GM12878 (cell line): Measurements from ENCODE around the gene RHEX. TPM values are rescaled to one million over a fixed set of nuclear protein-coding genes. Genes with fewer than 3 reads are reported as not detected.

Experiments used
- ATAC-seq: fragments of 200-7000 bp; cut with Tn5 transposase; 3 replicates; pipeline ENCODE4 v1.9.1; 2020; ENCODE audit warnings: mild to moderate bottlenecking, moderate library complexity
- BruUV-seq: library from RNA; stranded (reverse); fragments of 400-500 nt; replicated peaks from 2 replicates; lab custom pipeline; 2021; lab: Mats Ljungman, UMichigan
- CTCF ChIA-PET: fragments of 300-600 bp; sonication (Branson Sonifier 250); formaldehyde crosslinking; extraction: SDS; loops from one replicate; lab custom pipeline; 2021; ENCODE audit warnings: inconsistent platforms; lab: Yijun Ruan, JAX
- POLR2A ChIA-PET: fragments of 350-600 bp; formaldehyde crosslinking; extraction: SDS; loops from one replicate; lab custom pipeline; 2021; ENCODE audit warnings: inconsistent platforms; lab: Charles Lee
- RAD21 ChIA-PET: fragments of 300-600 bp; sonication (Branson Sonifier 250); formaldehyde crosslinking; loops from one replicate; lab custom pipeline; 2023; ENCODE audit warnings: antibody characterized with exemption; ENCODE audit not compliant: unreplicated experiment; lab: Charles Lee
- SMC1A ChIA-PET: fragments of 300-600 bp; sonication (Branson Sonifier 250); formaldehyde crosslinking; loops from one replicate; lab custom pipeline; 2023; ENCODE audit not compliant: unreplicated experiment, uncharacterized antibody; lab: Charles Lee
- DNase-seq: peaks from one replicate; pipeline ENCODE4 v3.0.0-alpha.2; 2011; ENCODE audit warnings: low read depth, low spot score
- FAIRE-seq: peaks from 3 replicates; lab custom pipeline; 2011; peaks lifted over from hg19 to GRCh38; lab: Jason Lieb, UNC
- H2AFZ ChIP-seq: 2 replicates; pipeline ENCODE4 v1.6.0; 2011; ENCODE audit warnings: low read depth, low read length, control low read depth; ENCODE audit not compliant: control insufficient read depth
- H3K27ac ChIP-seq: 2 replicates; pipeline ENCODE4 v1.5.1; 2011; ENCODE audit warnings: control low read depth; ENCODE audit not compliant: control insufficient read depth, insufficient read depth
- H3K27me3 ChIP-seq, 2 experiments: replicated peaks in 1 of 2; 2 replicates each; pipeline versions ENCODE4 v1.6.0 to v1.6.1; 2011; ENCODE audit warnings: low read length in 1 of 2; ENCODE audit not compliant: control insufficient read depth in 2 of 2, insufficient read depth in 2 of 2
- H3K36me3 ChIP-seq, 2 experiments: 2 replicates each; pipeline ENCODE4 v1.5.1; 2011; ENCODE audit warnings: low read length in 1 of 2; ENCODE audit not compliant: control insufficient read depth in 2 of 2, insufficient read depth in 2 of 2
- H3K4me1 ChIP-seq: 2 replicates; pipeline ENCODE4 v1.6.1; 2011; ENCODE audit warnings: mild to moderate bottlenecking, low read length, moderate library complexity, mixed read lengths; ENCODE audit not compliant: control insufficient read depth, insufficient read depth
- H3K4me2 ChIP-seq: 2 replicates; pipeline ENCODE4 v1.6.0; 2011; ENCODE audit warnings: control low read depth; ENCODE audit not compliant: control insufficient read depth, insufficient read depth
- H3K4me3 ChIP-seq: fragments of 200-600 bp; sonication (generic); 2 replicates; pipeline ENCODE4 v1.5.1; 2016
- H3K79me2 ChIP-seq: 2 replicates; pipeline ENCODE4 v1.6.0; 2011; ENCODE audit warnings: low read length; ENCODE audit not compliant: control insufficient read depth, insufficient read depth
- H3K9ac ChIP-seq: 2 replicates; pipeline ENCODE4 v1.8.0; 2011; ENCODE audit warnings: low read length, control low read depth, mixed read lengths; ENCODE audit not compliant: control insufficient read depth, insufficient read depth
- H3K9me3 ChIP-seq: replicated peaks from 3 replicates; pipeline ENCODE4 v1.5.1; 2011; ENCODE audit warnings: mild to moderate bottlenecking, low read length; ENCODE audit not compliant: control insufficient read depth, insufficient read depth
- H4K20me1 ChIP-seq: 2 replicates; pipeline ENCODE4 v1.6.0; 2011; ENCODE audit not compliant: control insufficient read depth, insufficient read depth
- ATF7 ChIP-seq: fragments of 450-650 bp; IDR thresholded peaks from 2 replicates; pipeline ENCODE4 v1.6.1; 2016; ENCODE audit warnings: low read depth, mild to moderate bottlenecking
- BCL11A ChIP-seq: IDR thresholded peaks from 2 replicates; pipeline ENCODE4 v1.6.1; 2011; ENCODE audit warnings: low read depth, low read length
- BHLHE40 ChIP-seq, 2 experiments: fragments of 450-650 bp in 1 of 2; IDR thresholded peaks; 2 replicates each; pipeline ENCODE4 v1.6.1; 2011 to 2017; ENCODE audit warnings: low read depth in 2 of 2, borderline replicate concordance in 1 of 2, improper control_type of control experiment in 1 of 2, low read length in 1 of 2, mild to moderate bottlenecking in 1 of 2
- E2F8 ChIP-seq: fragments of 450-650 bp; IDR thresholded peaks from 2 replicates; pipeline ENCODE4 v1.6.1; 2018; ENCODE audit warnings: mild to moderate bottlenecking, low read depth, moderate library complexity; ENCODE audit not compliant: partially characterized antibody
- FOXK2 ChIP-seq: fragments of 450-650 bp; IDR thresholded peaks from 2 replicates; pipeline ENCODE4 v1.6.1; 2017; ENCODE audit warnings: mild to moderate bottlenecking, moderate library complexity
- GATAD2B ChIP-seq: fragments of 450-650 bp; conservative IDR thresholded peaks from 2 replicates; pipeline ENCODE4 v1.6.1; 2017; ENCODE audit warnings: low read depth, mild to moderate bottlenecking, moderate library complexity
- HSF1 ChIP-seq: fragments of 150-350 bp; IDR thresholded peaks from 2 replicates; pipeline ENCODE4 v1.6.1; 2014; ENCODE audit warnings: mild to moderate bottlenecking, low read depth, low read length
- KAT2A ChIP-seq: conservative IDR thresholded peaks from 2 replicates; pipeline ENCODE4 v1.6.1; 2011; ENCODE audit warnings: low read depth, low read length; ENCODE audit not compliant: control insufficient read depth
- KDM1A ChIP-seq: fragments of 200-600 bp; sonication (generic); IDR thresholded peaks from 2 replicates; pipeline ENCODE4 v1.6.1; 2016; ENCODE audit warnings: borderline replicate concordance
- NFXL1 ChIP-seq: fragments of 450-650 bp; IDR thresholded peaks from 2 replicates; pipeline ENCODE4 v1.6.1; 2017; ENCODE audit warnings: antibody characterized with exemption, mild to moderate bottlenecking, borderline replicate concordance
- RAD51 ChIP-seq: fragments of 450-650 bp; IDR thresholded peaks from 2 replicates; pipeline ENCODE4 v1.6.1; 2016; ENCODE audit warnings: moderate library complexity, mild to moderate bottlenecking, inconsistent platforms
- RB1 ChIP-seq: fragments of 450-650 bp; formaldehyde crosslinking; IDR thresholded peaks from 2 replicates; pipeline ENCODE4 v1.6.1; 2017; ENCODE audit warnings: mild to moderate bottlenecking, borderline replicate concordance
- SIN3A ChIP-seq: IDR thresholded peaks from 2 replicates; pipeline ENCODE4 v1.6.1; 2012; ENCODE audit warnings: low read depth, low read length, improper control_type of control experiment
- SMC3 ChIP-seq: IDR thresholded peaks from 2 replicates; pipeline ENCODE4 v1.6.1; 2011; ENCODE audit warnings: low read length, improper control_type of control experiment, borderline replicate concordance
- TCF7 ChIP-seq: IDR thresholded peaks from 2 replicates; pipeline ENCODE4 v1.6.1; 2014; ENCODE audit warnings: antibody characterized with exemption, borderline replicate concordance
- ZBTB4 ChIP-seq: fragments of 450-650 bp; formaldehyde crosslinking; IDR thresholded peaks from 2 replicates; pipeline ENCODE4 v1.4.0; 2022; ENCODE audit warnings: mild to moderate bottlenecking, moderate library complexity
- WGBS: methylation state at CpG from one replicate; pipeline ENCODE4 v1.1.6; 2016; ENCODE audit warnings: low lambda C conversion rate; ENCODE audit not compliant: insufficient replicate concordance, insufficient coverage; ENCODE audit errors: missing lambda C conversion rate; 5-methylcytosine and 5-hydroxymethylcytosine counted together
- in situ Hi-C: fragments of 300-500 bp; cut with MboI; formaldehyde crosslinking; loops from 9 replicates; pipeline ENCODE4 v1.14.3; 2018; ENCODE audit warnings: mixed read lengths
- intact Hi-C: fragments of 100-400 bp; cut with micrococcal nuclease; formaldehyde crosslinking; loops from one replicate; pipeline ENCODE4 v1.14.2; 2022; ENCODE audit not compliant: unreplicated experiment
- polyA plus RNA-seq, 11 experiments: library from polyadenylated mRNA; depleted of rRNA in 4 of 11; unstranded in 6 of 11; stranded (reverse) in 5 of 11; fragments of >200 nt; fragmentation: Nextera tagmentation in 4 of 11; fragmentation: Illumina TruSeq in 1 of 11; extraction: Ambion mirVana in 4 of 11; extraction: Trizol in 1 of 11; gene quantifications; 1 replicate in 1 of 11; 2 replicates in 10 of 11; pipeline versions ENCODE4 v1.2.1 to v1.2.3, GENCODE V29; 2011 to 2016; ENCODE audit warnings: inconsistent platforms in 2 of 11, missing spikeins in 2 of 11, low read depth in 1 of 11
- total RNA-seq, 4 experiments: library from RNA; depleted of rRNA in 3 of 4; stranded (reverse); fragments of >200 nt in 3 of 4; fragmentation: Illumina TruSeq in 1 of 4; extraction: Trizol in 1 of 4; gene quantifications; 2 replicates each; pipeline versions ENCODE4 v1.2.1 to v1.2.3, GENCODE V29; 2013 to 2021

RHEX gene
- total and polyA plus RNA-seq, 10 of the 15 experiments (the other 5 are each of a cell fraction or from before 2014, with no cell fraction given): 2.4 to 11.4 (median 5.7) TPM

- CTCF ChIA-PET: no interaction called here
- no peak overlapping the region for H3K9ac ChIP-seq
- no peaks in the 10 kb centered on the region for H3K36me3 ChIP-seq
- BruUV-seq: no TSS peak
- POLR2A ChIA-PET: interaction anchor here (0.5 kb wide), 1 partner anchor 21 kb away, joined by 3 read pairs; no protein-coding TSS in a partner anchor
- SMC1A ChIA-PET: interaction anchor here (1.6 kb wide), 1 partner anchor 45 kb away, joined by 4 read pairs; no protein-coding TSS in a partner anchor
- RAD21 ChIA-PET: interaction anchor here (1.1 kb wide), 1 partner anchor 33 kb away, joined by 3 read pairs; no protein-coding TSS in a partner anchor
- H3K27ac ChIP-seq: no peak overlapping the region
- TF ChIP-seq KDM1A (no peak), BCL11A (no peak), KAT2A (no peak), BHLHE40 (IDR thresholded peaks at IDR 0.05; ENCODE audit: borderline replicate concordance in 1 of 2, low read depth in 2 of 2, low read length in 1 of 2) (no peak), RB1 (no peak), E2F8 (no peak), HSF1 (no peak), FOXK2 (no peak), SMC3 (no peak), TCF7 (no peak), ZBTB4 (CRISPR knock-in tag) (no peak), NFXL1 (no peak), SIN3A (no peak), GATAD2B (no peak), RAD51 (no peak), ATF7 (no peak)
- no peak overlapping the region for H3K4me2 ChIP-seq
- peaks cover 0 to 5% of the 10 kb centered on the region in 2 experiments; a peak in 2 of 4 replicates for H3K27me3 ChIP-seq
- no peak for ATAC-seq
- no peak overlapping the region for H2AFZ ChIP-seq
- H4K20me1 ChIP-seq: no peaks in the 10 kb centered on the region
- no peaks in the 10 kb centered on the region; the same call in 2 of the 3 replicates for H3K9me3 ChIP-seq
- in situ Hi-C loops (no loop called here), intact Hi-C loops (no loop called here)
- no peaks in the 10 kb centered on the region for H3K79me2 ChIP-seq
- WGBS: 57% methylated on average over 7 of the region's 7 CpGs
- FAIRE-seq: no peak
- no peaks in the 10 kb centered on the region for H3K4me1 ChIP-seq
- H3K4me3 ChIP-seq: no peak overlapping the region
- DNase-seq: no peak
These were observed 30.2 kb upstream of the RHEX start for GRCh38 chr1:206022766-206023165.
